Karpas-422 (cell line): ENCODE measurements around the gene FHIT. TPM values are rescaled to one million over a fixed set of nuclear protein-coding genes. Genes with fewer than 3 reads are reported as not detected.
"Not testable (repeated sequence)": the region's sequence is repeated elsewhere in the genome, so short reads cannot be mapped to it uniquely, and the experiment has no call there.

Experiments used
- DNase-seq: peaks from one replicate; pipeline ENCODE4 v3.0.0-alpha.2; 2015
- H2AFZ ChIP-seq: fragments of 200-600 bp; sonication (generic); 2 replicates; pipeline ENCODE4 v1.6.1; 2014; ENCODE audit warnings: antibody characterized with exemption, low read length, mixed read lengths
- H3K27ac ChIP-seq: fragments of 200-600 bp; sonication (generic); 2 replicates; pipeline ENCODE4 v1.5.1; 2014; ENCODE audit warnings: mild to moderate bottlenecking, low read length, moderate library complexity
- H3K27me3 ChIP-seq: fragments of 200-600 bp; sonication (generic); 2 replicates; pipeline ENCODE4 v1.6.1; 2014; ENCODE audit warnings: low read length, mixed read lengths
- H3K36me3 ChIP-seq: fragments of 200-600 bp; sonication (generic); 2 replicates; pipeline ENCODE4 v1.6.1; 2014; ENCODE audit warnings: low read length, mixed read lengths; ENCODE audit not compliant: insufficient read depth
- H3K4me1 ChIP-seq: fragments of 200-600 bp; sonication (generic); 2 replicates; pipeline ENCODE4 v1.6.1; 2014; ENCODE audit warnings: mild to moderate bottlenecking, low read length, mixed read lengths
- H3K4me2 ChIP-seq: fragments of 200-600 bp; sonication (generic); 2 replicates; pipeline ENCODE4 v1.6.1; 2014; ENCODE audit warnings: low read length, low read depth, mild to moderate bottlenecking; ENCODE audit not compliant: poor library complexity, severe bottlenecking
- H3K4me3 ChIP-seq: fragments of 200-600 bp; sonication (generic); 2 replicates; pipeline ENCODE4 v1.5.1; 2014; ENCODE audit warnings: mild to moderate bottlenecking, antibody characterized with exemption, low read length, mixed read lengths
- H3K79me2 ChIP-seq: fragments of 200-600 bp; sonication (generic); 2 replicates; pipeline ENCODE4 v1.6.1; 2014; ENCODE audit warnings: mild to moderate bottlenecking, low read length, mixed read lengths
- H3K9ac ChIP-seq: fragments of 200-600 bp; sonication (generic); 2 replicates; pipeline ENCODE4 v1.6.0; 2014; ENCODE audit warnings: low read length
- H3K9me2 ChIP-seq: fragments of 200-600 bp; sonication (generic), shearing (Covaris generic); replicated peaks from 2 replicates; pipeline ENCODE4 v1.6.0; 2014; ENCODE audit warnings: mild to moderate bottlenecking, low read length, moderate library complexity; ENCODE audit not compliant: insufficient read depth
- H3K9me3 ChIP-seq: fragments of 300-700, 200-600 bp; sonication (generic); 2 replicates; pipeline ENCODE4 v1.6.1; 2014; ENCODE audit warnings: low read length, mixed read lengths
- H4K20me1 ChIP-seq: fragments of 200-600 bp; sonication (generic); 2 replicates; pipeline ENCODE4 v1.6.1; 2014; ENCODE audit warnings: mild to moderate bottlenecking, antibody characterized with exemption, low read length, low read depth; ENCODE audit not compliant: insufficient read depth
- total RNA-seq: library from RNA; depleted of rRNA; stranded (reverse); fragments of >200 nt; shearing (Covaris generic); gene quantifications from 2 replicates; pipeline ENCODE4 v1.2.3, GENCODE V29; 2014; ENCODE audit warnings: low replicate concordance

FHIT gene
- total RNA-seq, 1 experiment from 2014 or later: not detected

DNA sequence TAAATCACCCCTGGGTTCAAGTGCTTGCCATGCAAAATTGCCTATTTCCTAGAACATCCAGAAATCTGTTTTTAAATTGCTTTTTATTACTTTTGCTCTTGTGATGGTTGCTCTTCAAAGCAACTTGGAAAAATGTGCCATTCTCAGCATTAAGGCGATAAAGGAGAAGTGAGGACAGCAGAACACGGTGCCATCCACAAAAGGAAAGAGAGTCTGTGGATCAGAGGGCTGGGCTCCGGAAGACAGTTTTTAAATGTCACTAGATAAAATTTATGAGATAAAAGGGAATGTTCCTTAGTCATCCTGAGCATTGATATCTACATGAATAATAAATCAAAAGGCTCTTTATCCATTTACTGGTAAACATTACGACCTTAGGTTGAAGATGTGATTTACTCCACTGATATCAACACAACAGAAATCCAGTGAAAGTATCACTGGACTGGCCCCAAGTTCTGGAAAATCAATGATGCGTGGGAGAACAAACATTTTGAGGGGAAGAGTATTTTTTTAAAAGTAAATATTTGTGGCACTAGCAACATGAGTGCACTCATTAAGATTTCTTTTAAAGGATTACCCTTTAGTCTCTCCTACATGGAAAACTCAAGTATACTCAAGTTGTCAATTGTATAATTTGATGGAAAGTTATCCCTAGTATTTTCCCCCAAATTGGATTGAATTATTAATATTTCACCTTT, 554.7 kb downstream of the FHIT start:
- Histone ChIP-seq H3K9me2 (no peaks in the 10 kb centered on the region), H3K79me2 (no peaks in the 10 kb centered on the region), H3K9ac (no peak overlapping the region), H3K27ac (no peak overlapping the region), H2AFZ (no peak overlapping the region), H4K20me1 (no peaks in the 10 kb centered on the region), H3K27me3 (no peaks in the 10 kb centered on the region), H3K4me2 (no peak overlapping the region), H3K4me3 (no peak overlapping the region), H3K36me3 (no peaks in the 10 kb centered on the region), H3K9me3 (peaks cover 26% of the 10 kb centered on the region), H3K4me1 (no peaks in the 10 kb centered on the region)
- DNase-seq: no peak

DNA sequence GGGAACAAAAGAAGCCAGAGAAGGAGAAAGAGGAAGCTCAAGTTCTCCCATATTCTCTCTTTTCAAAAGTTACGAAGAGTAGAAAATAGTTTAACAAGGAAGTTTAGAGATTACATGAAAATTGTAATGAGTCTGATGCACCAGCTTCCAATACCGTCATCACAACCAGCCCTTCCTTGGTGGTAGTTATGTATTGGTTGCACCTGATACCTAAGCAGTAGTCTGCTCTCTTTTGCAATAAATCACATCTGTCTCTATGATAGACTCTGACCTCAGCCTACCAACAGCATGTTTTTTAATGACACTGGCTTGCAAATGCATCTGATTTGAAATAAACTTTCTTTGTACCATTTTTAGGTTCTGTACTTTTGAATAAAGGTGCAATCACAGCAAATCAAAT, 575.8 kb downstream of the FHIT start:
- Histone ChIP-seq H2AFZ (no peak overlapping the region), H3K4me2 (no peak overlapping the region), H3K79me2 (no peaks in the 10 kb centered on the region), H3K4me1 (no peaks in the 10 kb centered on the region), H3K27ac (no peak overlapping the region), H3K27me3 (no peaks in the 10 kb centered on the region), H3K36me3 (no peaks in the 10 kb centered on the region), H3K4me3 (no peak overlapping the region), H4K20me1 (no peaks in the 10 kb centered on the region), H3K9me3 (peaks cover 16% of the 10 kb centered on the region), H3K9ac (no peak overlapping the region), H3K9me2 (no peaks in the 10 kb centered on the region)
- no peak for DNase-seq

DNA sequence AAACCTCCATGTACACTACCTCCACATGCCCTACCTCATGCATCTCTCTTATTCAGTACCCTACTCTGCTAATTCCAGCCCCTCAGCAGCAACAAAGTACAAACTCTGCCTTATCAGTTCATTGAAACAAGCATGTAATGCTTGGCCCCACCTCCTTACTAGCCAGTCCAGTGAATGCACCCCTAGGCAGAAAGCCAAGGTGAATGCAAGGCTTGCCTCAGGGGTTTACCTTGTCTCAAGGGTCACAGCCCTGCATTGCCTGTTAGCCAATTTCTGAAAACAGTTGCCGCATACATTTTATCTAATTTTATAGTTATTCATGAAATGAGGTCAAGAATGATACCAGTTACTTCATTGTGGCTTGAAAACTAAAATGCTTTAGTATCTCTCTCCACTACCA, 576.4 kb downstream of the FHIT start:
- no peak for DNase-seq
- no peaks in the 10 kb centered on the region for H4K20me1 ChIP-seq
- H3K27ac ChIP-seq: no peak overlapping the region
- no peaks in the 10 kb centered on the region for H3K9me2 ChIP-seq
- peaks cover 18% of the 10 kb centered on the region for H3K9me3 ChIP-seq
- H3K4me1 ChIP-seq: no peaks in the 10 kb centered on the region
- H3K9ac ChIP-seq: no peak overlapping the region
- H2AFZ ChIP-seq: no peak overlapping the region
- H3K79me2 ChIP-seq: no peaks in the 10 kb centered on the region
- H3K4me3 ChIP-seq: no peak overlapping the region
- no peak overlapping the region for H3K4me2 ChIP-seq
- H3K36me3 ChIP-seq: no peaks in the 10 kb centered on the region
- H3K27me3 ChIP-seq: no peaks in the 10 kb centered on the region

DNA sequence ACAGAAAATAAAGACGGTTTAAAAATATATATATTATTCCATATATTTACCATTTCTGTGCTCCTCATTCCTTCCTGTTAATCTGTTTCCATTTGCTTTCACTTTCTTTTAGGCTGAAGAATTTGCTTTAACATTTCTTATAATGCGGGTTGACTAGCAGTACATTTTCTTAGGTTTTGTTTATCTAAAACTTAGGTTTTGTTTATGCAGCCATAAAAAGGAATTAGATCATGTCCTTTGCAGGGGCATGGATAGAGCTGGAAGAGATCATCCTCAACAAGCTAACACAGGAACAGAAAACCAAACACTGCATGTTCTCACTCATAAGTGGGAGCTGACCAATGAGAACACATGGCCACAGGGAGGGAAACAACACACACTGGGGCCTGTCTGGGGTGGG, 578.1 kb downstream of the FHIT start:
- Histone ChIP-seq H3K4me3 (no peak overlapping the region), H4K20me1 (no peaks in the 10 kb centered on the region), H3K9me3 (peaks cover 18% of the 10 kb centered on the region), H3K9ac (no peak overlapping the region), H3K9me2 (no peaks in the 10 kb centered on the region), H3K36me3 (no peaks in the 10 kb centered on the region), H2AFZ (no peak overlapping the region), H3K27ac (no peak overlapping the region), H3K79me2 (no peaks in the 10 kb centered on the region), H3K4me2 (no peak overlapping the region), H3K4me1 (no peaks in the 10 kb centered on the region), H3K27me3 (no peaks in the 10 kb centered on the region)
- no peak for DNase-seq

DNA sequence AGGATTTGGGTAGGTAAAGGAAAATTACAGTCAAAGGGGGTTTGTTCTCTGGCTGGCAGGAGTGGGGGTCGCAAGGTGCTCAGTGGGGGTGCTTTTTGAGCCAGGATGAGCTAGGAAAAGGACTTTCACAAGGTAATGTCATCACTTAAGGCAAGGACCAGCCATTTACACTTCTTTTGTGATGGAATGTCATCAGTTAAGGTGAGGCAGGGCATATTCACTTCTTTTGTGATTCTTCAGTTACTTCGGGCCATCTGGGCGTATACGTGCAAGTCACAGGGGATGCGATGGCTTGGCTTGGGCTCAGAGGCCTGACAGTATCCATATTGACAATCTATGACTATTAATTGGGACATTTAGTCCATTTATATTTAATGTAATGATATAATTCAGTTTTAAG, 578.9 kb downstream of the FHIT start:
- not testable (repeated sequence) for H3K4me2 ChIP-seq, H3K4me1 ChIP-seq, H3K9ac ChIP-seq, H3K4me3 ChIP-seq, H3K79me2 ChIP-seq, H3K27me3 ChIP-seq, H4K20me1 ChIP-seq, H3K36me3 ChIP-seq, H2AFZ ChIP-seq, DNase-seq, H3K27ac ChIP-seq, H3K9me2 ChIP-seq
- H3K9me3 ChIP-seq: peaks cover 17% of the 10 kb centered on the region

DNA sequence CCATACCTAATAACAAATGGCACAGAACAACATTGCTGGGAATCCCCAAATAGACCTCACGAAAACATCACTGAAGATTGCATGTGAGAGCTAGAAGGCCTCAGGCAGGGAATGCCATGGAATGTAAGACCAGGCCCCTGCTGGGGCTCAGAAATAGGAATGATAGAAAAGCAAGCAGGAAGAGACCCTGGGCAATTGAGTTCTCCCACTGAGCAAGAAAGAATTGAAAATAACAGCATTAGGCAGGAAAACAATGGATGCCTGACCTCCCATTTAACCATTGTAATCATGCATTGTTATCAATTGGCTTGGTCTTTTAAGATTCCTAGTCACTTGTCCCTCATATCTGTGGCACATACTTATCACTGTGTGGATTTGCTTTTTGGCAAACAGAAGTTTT, 581.6 kb downstream of the FHIT start:
- Histone ChIP-seq H3K4me1 (no peaks in the 10 kb centered on the region), H3K9me2 (no peaks in the 10 kb centered on the region), H3K9me3 (peaks cover 20% of the 10 kb centered on the region), H3K4me3 (no peak overlapping the region), H3K27me3 (no peaks in the 10 kb centered on the region), H4K20me1 (no peaks in the 10 kb centered on the region), H3K27ac (no peak overlapping the region), H2AFZ (no peak overlapping the region), H3K4me2 (no peak overlapping the region), H3K79me2 (no peaks in the 10 kb centered on the region), H3K36me3 (no peaks in the 10 kb centered on the region), H3K9ac (no peak overlapping the region)
- no peak for DNase-seq

DNA sequence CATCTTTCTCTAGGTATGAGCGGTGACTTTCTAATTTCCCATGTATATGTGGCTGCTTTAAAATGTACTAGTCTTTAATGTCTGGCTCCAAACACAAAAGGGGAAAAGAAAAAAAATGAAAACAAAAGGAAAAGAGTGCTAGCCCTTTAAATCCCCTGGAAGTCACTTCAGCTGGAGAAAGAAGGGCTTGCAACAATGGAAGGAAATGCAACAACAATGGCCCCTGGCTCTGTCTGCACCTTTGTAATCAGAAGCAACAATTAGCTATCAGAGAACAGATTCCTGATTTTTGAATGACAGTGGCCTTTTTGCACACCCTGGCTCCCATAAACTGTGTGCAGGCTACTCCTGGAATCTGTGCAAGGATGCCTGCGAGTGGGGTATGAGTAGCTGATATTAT, 591.2 kb downstream of the FHIT start:
- Histone ChIP-seq H3K27ac (no peak overlapping the region), H3K9ac (no peak overlapping the region), H3K4me1 (no peaks in the 10 kb centered on the region), H3K27me3 (no peaks in the 10 kb centered on the region), H3K4me3 (no peak overlapping the region), H3K9me3 (peaks cover 25% of the 10 kb centered on the region), H3K9me2 (no peaks in the 10 kb centered on the region), H3K36me3 (no peaks in the 10 kb centered on the region), H4K20me1 (no peaks in the 10 kb centered on the region), H2AFZ (no peak overlapping the region), H3K79me2 (no peaks in the 10 kb centered on the region), H3K4me2 (no peak overlapping the region)
- no peak for DNase-seq

DNA sequence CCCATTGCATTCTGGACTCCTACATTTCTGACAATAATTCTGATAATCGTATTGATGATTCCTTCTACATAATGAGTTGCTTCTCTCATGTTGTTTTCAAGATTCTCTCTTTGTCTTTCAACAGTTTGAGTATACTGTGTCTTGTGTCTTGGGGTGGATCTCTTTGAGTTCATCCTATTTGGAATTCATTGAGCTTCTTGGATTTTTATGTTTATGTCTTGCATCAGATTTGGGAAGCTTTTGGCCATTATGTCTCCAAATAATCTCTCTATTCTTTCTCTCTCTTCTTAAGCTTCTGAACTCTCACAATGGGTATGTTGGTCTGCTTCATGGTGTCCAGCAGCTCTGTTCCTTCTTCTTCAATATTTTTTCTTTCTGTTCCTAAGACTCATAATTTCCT, 592.2 kb downstream of the FHIT start:
- Histone ChIP-seq H4K20me1 (no peaks in the 10 kb centered on the region), H3K4me3 (no peak overlapping the region), H3K4me2 (no peak overlapping the region), H3K9ac (no peak overlapping the region), H3K36me3 (no peaks in the 10 kb centered on the region), H3K4me1 (no peaks in the 10 kb centered on the region), H3K9me3 (peaks cover 22% of the 10 kb centered on the region), H2AFZ (no peak overlapping the region), H3K27me3 (no peaks in the 10 kb centered on the region), H3K27ac (no peak overlapping the region), H3K79me2 (no peaks in the 10 kb centered on the region), H3K9me2 (no peaks in the 10 kb centered on the region)
- no peak for DNase-seq

DNA sequence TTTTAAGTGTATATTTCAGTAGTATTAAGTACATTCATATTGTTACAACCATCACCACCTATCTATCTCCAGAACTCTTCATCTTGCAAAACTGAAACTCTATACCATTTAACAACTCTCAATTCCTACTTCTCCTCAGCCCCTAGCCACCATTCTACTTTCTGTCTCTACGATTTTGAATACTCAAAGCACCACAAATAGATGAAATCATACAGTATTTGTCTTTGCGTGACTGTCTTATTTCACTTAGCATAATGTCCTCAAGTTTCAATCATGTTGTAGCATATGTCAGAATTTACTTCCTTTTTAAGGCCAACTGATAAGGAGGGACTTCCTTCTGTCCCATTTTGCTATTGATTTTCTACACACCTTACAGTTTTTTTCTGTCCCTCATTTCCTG, 593.3 kb downstream of the FHIT start:
- Histone ChIP-seq H3K36me3 (no peaks in the 10 kb centered on the region), H3K79me2 (no peaks in the 10 kb centered on the region), H3K4me1 (no peaks in the 10 kb centered on the region), H3K9ac (no peak overlapping the region), H3K4me2 (no peak overlapping the region), H3K27me3 (no peaks in the 10 kb centered on the region), H4K20me1 (no peaks in the 10 kb centered on the region), H3K4me3 (no peak overlapping the region), H3K27ac (no peak overlapping the region), H2AFZ (no peak overlapping the region), H3K9me3 (peaks cover 22% of the 10 kb centered on the region), H3K9me2 (no peaks in the 10 kb centered on the region)
- no peak for DNase-seq
